ENCODE data around the gene EVPL.

- TF ChIP-seq CTCF (IDR thresholded peaks at IDR 0.05; ENCODE audit: insufficient read depth, low read depth, low read length) (no peak), EZH2 (IDR thresholded peaks at IDR 0.05; ENCODE audit: insufficient read depth, low read length) (no peak)
Observed at GRCh38 chr17:76063875-76064546, 36.9 kb upstream of the EVPL start.

Measured in astrocyte (in vitro differentiated cells and primary cell).